ENCODE measurements around the gene MB.

- TF ChIP-seq CTCF (IDR thresholded peaks at IDR 0.05) (no peak), POLR2A (IDR thresholded peaks at IDR 0.05) (no peak)
These were observed 44.6 kb downstream of the MB start for GRCh38 chr22:35572556-35572955.

Data from right lobe of liver (tissue), 4 donors.